ENCODE measurements around the gene GALNT18. TPM values are rescaled to one million over a fixed set of nuclear protein-coding genes. Genes with fewer than 3 reads are reported as not detected.

The GALNT18 gene
- total RNA-seq, 1 experiment from 2014 or later = 13.6 TPM

GRCh38 chr11:11568651-11569229 lies 53.1 kb downstream of the GALNT18 start:
- peak; percentile 46 for DNase-seq (ENCODE audit: low read depth)

- peak; percentile 59 for DNase-seq (ENCODE audit: low read depth)
These were observed 53.7 kb downstream of the GALNT18 start for GRCh38 chr11:11567936-11568650.

- DNase-seq (ENCODE audit: low read depth) = no peak
These were observed 56.2 kb downstream of the GALNT18 start for GRCh38 chr11:11565636-11566035.

GRCh38 chr11:11563200-11563975 lies 58.4 kb downstream of the GALNT18 start:
- no peak for DNase-seq (ENCODE audit: low read depth)

- DNase-seq (ENCODE audit: low read depth) = no peak
These were observed 59.8 kb downstream of the GALNT18 start for GRCh38 chr11:11561991-11562390.

- no peak for DNase-seq (ENCODE audit: low read depth)
These were observed 63.0 kb downstream of the GALNT18 start for GRCh38 chr11:11558826-11559225.

- no peak for DNase-seq (ENCODE audit: low read depth)
These were observed 63.4 kb downstream of the GALNT18 start for GRCh38 chr11:11558396-11558795.

- DNase-seq (ENCODE audit: low read depth) = no peak
These were observed 66.6 kb downstream of the GALNT18 start for GRCh38 chr11:11555208-11555607.

- no peak for DNase-seq (ENCODE audit: low read depth)
These were observed 68.2 kb downstream of the GALNT18 start for GRCh38 chr11:11553573-11553972.

- no peak for DNase-seq (ENCODE audit: low read depth)
These were observed 69.2 kb downstream of the GALNT18 start for GRCh38 chr11:11552529-11553087.

GRCh38 chr11:11550534-11550933 lies 71.3 kb downstream of the GALNT18 start:
- no peak for DNase-seq (ENCODE audit: low read depth)

GRCh38 chr11:11545285-11546275 lies 76.2 kb downstream of the GALNT18 start:
- DNase-seq (ENCODE audit: low read depth) = no peak

GRCh38 chr11:11543656-11544055 lies 78.1 kb downstream of the GALNT18 start:
- DNase-seq (ENCODE audit: low read depth) = no peak

- no peak for DNase-seq (ENCODE audit: low read depth)
These were observed 81.6 kb downstream of the GALNT18 start for GRCh38 chr11:11540157-11540556.

GRCh38 chr11:11538277-11538960 lies 83.4 kb downstream of the GALNT18 start:
- no peak for DNase-seq (ENCODE audit: low read depth)

- no peak for DNase-seq (ENCODE audit: low read depth)
These were observed 83.9 kb downstream of the GALNT18 start for GRCh38 chr11:11537871-11538270.

GRCh38 chr11:11537372-11537771 lies 84.4 kb downstream of the GALNT18 start:
- no peak for DNase-seq (ENCODE audit: low read depth)

- no peak for DNase-seq (ENCODE audit: low read depth)
These were observed 85.2 kb downstream of the GALNT18 start for GRCh38 chr11:11536650-11537049.

- no peak for DNase-seq (ENCODE audit: low read depth)
These were observed 86.2 kb downstream of the GALNT18 start for GRCh38 chr11:11535611-11536010.

- no peak for DNase-seq (ENCODE audit: low read depth)
These were observed 86.8 kb downstream of the GALNT18 start for GRCh38 chr11:11534981-11535380.
